ENCODE data around the gene ACAN. TPM values are rescaled to one million over a fixed set of nuclear protein-coding genes. Genes with fewer than 3 reads are reported as not detected.

The ACAN gene
- total RNA-seq, 1 experiment from 2014 or later = 1.4 TPM

- H3K9me3 Mint-ChIP-seq = 0 out of 2 replicates have a peak, but pooled peaks cover 3% of the 10 kb centered on the region
- POLR2A ChIA-PET = no interaction called here
- H3K4me1 Mint-ChIP-seq = peaks cover 22% of the 10 kb centered on the region
- peaks cover 27% of the 10 kb centered on the region for H3K36me3 Mint-ChIP-seq
- no peaks in the 10 kb centered on the region for H3K27me3 Mint-ChIP-seq (ENCODE audit: low read depth)
- H3K4me3 Mint-ChIP-seq = no peak overlapping the region
- CTCF ChIA-PET = interaction anchor here (1.0 kb wide), 1 partner anchor 13 kb away, joined by 5 read pairs; no protein-coding TSS in a partner anchor
- TF ChIP-seq USF1 (CRISPR knock-in tag; IDR thresholded peaks at IDR 0.05) (no peak), ESRRA (CRISPR knock-in tag; IDR thresholded peaks at IDR 0.05; ENCODE audit: borderline replicate concordance) (no peak), TEAD1 (CRISPR knock-in tag; IDR thresholded peaks at IDR 0.05) (no peak), PRRX2 (CRISPR knock-in tag; IDR thresholded peaks at IDR 0.05) (no peak)
- no peak for DNase-seq (ENCODE audit: low spot score)
- no peak overlapping the region; the same call in 1 of the 2 replicates for H3K27ac Mint-ChIP-seq
- no peak for ATAC-seq
Observed at GRCh38 chr15:88881775-88882174, 78.5 kb downstream of the ACAN start.

GRCh38 chr15:88882785-88883184, 79.5 kb downstream of the ACAN start:
- H3K4me3 Mint-ChIP-seq = no peak overlapping the region
- no peak for DNase-seq (ENCODE audit: low spot score)
- peaks cover 22% of the 10 kb centered on the region for H3K4me1 Mint-ChIP-seq
- ATAC-seq = no peak
- peaks cover 27% of the 10 kb centered on the region for H3K36me3 Mint-ChIP-seq
- POLR2A ChIA-PET = no interaction called here
- CTCF ChIA-PET = interaction anchor here (0.6 to 1.9 kb wide), 3 partner anchors 12 to 324 kb away, joined by 3 to 5 read pairs (median 5); no protein-coding TSS in a partner anchor
- 0 out of 2 replicates have a peak, but pooled peaks cover 3% of the 10 kb centered on the region for H3K9me3 Mint-ChIP-seq
- no peak for TF ChIP-seq ZNF219 (CRISPR knock-in tag; IDR thresholded peaks at IDR 0.05; ENCODE audit: borderline replicate concordance)
- no peak for TF ChIP-seq CDX4 (CRISPR knock-in tag; IDR thresholded peaks at IDR 0.05; ENCODE audit: borderline replicate concordance)
- TF ChIP-seq ZMAT4 (CRISPR knock-in tag; IDR thresholded peaks at IDR 0.05) = no peak
- TF ChIP-seq, protein P1, sequence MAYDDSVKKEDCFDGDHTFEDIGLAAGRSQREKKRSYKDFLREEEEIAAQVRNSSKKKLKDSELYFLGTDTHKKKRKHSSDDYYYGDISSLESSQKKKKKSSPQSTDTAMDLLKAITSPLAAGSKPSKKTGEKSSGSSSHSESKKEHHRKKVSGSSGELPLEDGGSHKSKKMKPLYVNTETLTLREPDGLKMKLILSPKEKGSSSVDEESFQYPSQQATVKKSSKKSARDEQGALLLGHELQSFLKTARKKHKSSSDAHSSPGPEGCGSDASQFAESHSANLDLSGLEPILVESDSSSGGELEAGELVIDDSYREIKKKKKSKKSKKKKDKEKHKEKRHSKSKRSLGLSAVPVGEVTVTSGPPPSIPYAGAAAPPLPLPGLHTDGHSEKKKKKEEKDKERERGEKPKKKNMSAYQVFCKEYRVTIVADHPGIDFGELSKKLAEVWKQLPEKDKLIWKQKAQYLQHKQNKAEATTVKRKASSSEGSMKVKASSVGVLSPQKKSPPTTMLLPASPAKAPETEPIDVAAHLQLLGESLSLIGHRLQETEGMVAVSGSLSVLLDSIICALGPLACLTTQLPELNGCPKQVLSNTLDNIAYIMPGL (CRISPR knock-in tag; IDR thresholded peaks at IDR 0.05) = no peak
- no peak for TF ChIP-seq TEAD4 (CRISPR knock-in tag; IDR thresholded peaks at IDR 0.05)
- TF ChIP-seq, protein P2, sequence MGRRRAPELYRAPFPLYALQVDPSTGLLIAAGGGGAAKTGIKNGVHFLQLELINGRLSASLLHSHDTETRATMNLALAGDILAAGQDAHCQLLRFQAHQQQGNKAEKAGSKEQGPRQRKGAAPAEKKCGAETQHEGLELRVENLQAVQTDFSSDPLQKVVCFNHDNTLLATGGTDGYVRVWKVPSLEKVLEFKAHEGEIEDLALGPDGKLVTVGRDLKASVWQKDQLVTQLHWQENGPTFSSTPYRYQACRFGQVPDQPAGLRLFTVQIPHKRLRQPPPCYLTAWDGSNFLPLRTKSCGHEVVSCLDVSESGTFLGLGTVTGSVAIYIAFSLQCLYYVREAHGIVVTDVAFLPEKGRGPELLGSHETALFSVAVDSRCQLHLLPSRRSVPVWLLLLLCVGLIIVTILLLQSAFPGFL (CRISPR knock-in tag; IDR thresholded peaks at IDR 0.05; ENCODE audit: borderline replicate concordance) = no peak
- TF ChIP-seq FOXK1 (CRISPR knock-in tag; IDR thresholded peaks at IDR 0.05) = no peak
- no peak for TF ChIP-seq ELF4 (CRISPR knock-in tag; IDR thresholded peaks at IDR 0.05; ENCODE audit: low read depth)
- TF ChIP-seq NR1H2 (CRISPR knock-in tag; IDR thresholded peaks at IDR 0.05) = no peak
- TF ChIP-seq OVOL2 (CRISPR knock-in tag; IDR thresholded peaks at IDR 0.05; ENCODE audit: borderline replicate concordance) = no peak
- TF ChIP-seq JAZF1 (CRISPR knock-in tag; IDR thresholded peaks at IDR 0.05) = no peak
- TF ChIP-seq MXD4 (CRISPR knock-in tag; IDR thresholded peaks at IDR 0.05; ENCODE audit: borderline replicate concordance) = no peak
- TF ChIP-seq AR (CRISPR knock-in tag; IDR thresholded peaks at IDR 0.05) = no peak
- no peak for TF ChIP-seq ZNF121 (CRISPR knock-in tag; IDR thresholded peaks at IDR 0.05)
- H3K27me3 Mint-ChIP-seq (ENCODE audit: low read depth) = no peaks in the 10 kb centered on the region
- no peak overlapping the region for H3K27ac Mint-ChIP-seq

Data from WTC11 (cell line).